ENCODE results near the gene SCFD2.
"Not testable (repeated sequence)": the region's sequence is repeated elsewhere in the genome, so short reads cannot be mapped to it uniquely, and the experiment has no call there.

SCFD2 gene

DNA sequence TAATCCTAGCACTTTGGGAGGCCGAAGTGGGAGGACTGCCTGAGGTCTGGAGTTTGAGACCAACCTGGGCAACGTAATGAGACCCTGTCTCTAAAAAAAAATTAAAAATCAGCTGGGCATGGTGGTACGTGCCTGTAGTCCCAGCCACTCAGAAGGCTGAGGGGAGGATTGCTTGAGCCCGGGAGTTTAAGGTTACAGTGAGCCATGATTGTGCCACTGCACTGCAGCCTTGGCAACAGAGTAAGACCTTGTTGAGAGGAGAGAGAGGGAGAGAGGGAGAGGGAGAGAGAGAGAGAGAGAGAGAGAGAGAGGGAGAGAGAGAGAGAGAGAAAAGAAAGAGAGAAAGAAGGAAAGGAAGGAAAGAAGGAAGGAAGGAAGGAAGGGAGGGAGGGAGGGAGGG lies 358.8 kb downstream of the SCFD2 start:
- DNase-seq = no peak

DNA sequence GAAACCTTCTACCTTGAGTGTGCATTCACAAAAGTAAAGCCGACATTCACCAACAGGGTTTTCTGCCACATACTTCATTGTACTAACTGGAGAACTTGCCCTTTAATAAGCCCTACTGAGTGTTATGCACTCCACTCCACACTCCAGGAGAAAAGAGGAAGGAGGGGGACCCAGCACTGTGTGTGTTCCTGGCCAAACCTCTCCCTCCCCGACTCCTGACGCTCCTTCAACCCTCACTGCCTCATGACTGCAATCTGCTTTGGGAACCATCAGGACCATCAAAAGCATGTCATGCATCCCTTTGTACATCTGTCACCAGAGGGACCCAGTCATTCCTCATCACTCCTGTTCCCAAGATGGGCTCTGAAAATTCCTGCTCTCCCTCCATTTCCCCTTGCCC lies 360.1 kb downstream of the SCFD2 start:
- DNase-seq = no peak

GRCh38 chr4:53005149-53005546 lies 360.7 kb downstream of the SCFD2 start:
- no peak for DNase-seq

GRCh38 chr4:53004497-53005148 lies 361.2 kb downstream of the SCFD2 start:
- DNase-seq = no peak

GRCh38 chr4:53003959-53004358 lies 361.9 kb downstream of the SCFD2 start:
- DNase-seq = no peak

- DNase-seq = no peak
Measured at GRCh38 chr4:53000560-53000959, 365.3 kb downstream of the SCFD2 start.

GRCh38 chr4:52999626-53000025 lies 366.2 kb downstream of the SCFD2 start:
- DNase-seq = no peak

DNA sequence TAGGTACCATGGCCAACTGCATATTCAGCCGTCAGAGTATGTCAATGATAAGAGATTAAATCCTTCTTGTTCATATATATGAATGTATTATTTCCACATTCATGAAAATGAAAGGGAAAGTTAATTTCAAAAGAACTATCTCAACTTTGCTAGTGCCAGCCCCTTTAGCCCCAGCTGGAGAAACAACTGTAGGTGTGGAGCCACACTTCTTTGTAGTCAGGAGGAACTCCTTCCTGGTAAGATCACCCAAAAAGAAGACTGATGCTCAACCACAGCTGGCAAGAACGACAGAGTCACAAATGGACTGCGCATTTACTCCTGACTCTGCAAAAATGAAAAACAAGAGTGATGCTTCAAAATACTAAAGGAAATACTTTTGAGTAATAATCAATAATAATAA lies 367.4 kb downstream of the SCFD2 start:
- no peak for DNase-seq

DNA sequence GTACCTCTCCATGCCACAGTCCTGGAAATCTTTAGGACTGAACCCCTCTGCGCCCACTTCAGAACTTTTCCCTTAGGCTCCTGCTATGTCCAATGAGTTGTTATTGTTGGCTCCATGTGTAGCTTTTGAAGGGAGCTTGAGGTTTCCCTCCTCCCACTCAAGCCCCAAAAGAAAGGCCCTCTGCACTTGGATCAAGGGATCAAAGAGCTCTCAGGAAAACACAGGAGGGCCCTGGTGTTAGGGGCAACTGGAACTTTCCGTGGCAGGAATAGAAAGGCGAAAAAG lies 368.8 kb downstream of the SCFD2 start:
- no peak for DNase-seq

GRCh38 chr4:52996261-52997131 lies 369.4 kb downstream of the SCFD2 start:
- DNase-seq = no peak

- no peak for DNase-seq
Measured at GRCh38 chr4:52995360-52996030, 370.4 kb downstream of the SCFD2 start.

- DNase-seq = no peak
Measured at GRCh38 chr4:52994567-52994966, 371.3 kb downstream of the SCFD2 start.

DNA sequence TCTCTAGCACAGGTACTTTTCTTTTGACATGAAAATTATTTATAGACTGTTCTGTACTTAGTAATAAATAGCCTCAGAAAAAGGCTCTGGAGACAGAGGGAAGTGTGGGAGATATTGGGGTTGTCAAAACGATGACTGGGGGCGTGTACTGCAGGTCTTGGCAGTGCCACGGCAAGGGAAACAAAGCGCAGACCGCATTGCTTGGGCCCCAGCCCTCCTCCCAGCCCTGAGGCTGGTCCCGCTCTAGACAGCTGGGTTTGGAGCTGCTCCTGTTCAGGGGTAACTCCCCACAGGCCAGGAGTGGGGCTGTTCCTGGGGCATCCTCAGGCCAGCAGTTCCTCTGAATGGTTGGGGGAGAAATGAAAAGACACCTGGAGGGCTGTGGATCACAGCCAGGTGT lies 372.1 kb downstream of the SCFD2 start:
- no peak for DNase-seq

- not testable (repeated sequence) for DNase-seq
Measured at GRCh38 chr4:52992551-52992950, 373.3 kb downstream of the SCFD2 start.

DNA sequence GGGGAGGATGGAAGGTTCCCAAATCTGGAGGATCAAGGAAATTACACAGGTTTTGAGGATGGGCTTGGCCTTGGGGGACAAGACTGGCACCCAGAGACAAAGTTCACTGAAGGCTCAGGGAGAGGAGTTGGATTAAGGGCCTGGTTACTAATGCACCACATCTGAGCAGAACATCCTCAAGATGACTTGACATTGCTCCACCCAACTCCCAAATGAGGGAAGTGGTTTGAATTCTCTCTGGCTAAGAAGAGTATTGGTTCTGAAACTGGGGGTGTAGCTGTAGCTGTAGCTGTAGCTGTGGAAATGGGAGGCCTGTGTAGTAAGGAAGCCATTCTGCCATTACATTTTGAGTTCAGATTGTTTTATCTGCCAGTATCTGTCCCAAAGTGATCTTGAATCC lies 374.4 kb downstream of the SCFD2 start:
- DNase-seq = no peak

GRCh38 chr4:52990706-52991105 lies 375.2 kb downstream of the SCFD2 start:
- no peak for DNase-seq

DNA sequence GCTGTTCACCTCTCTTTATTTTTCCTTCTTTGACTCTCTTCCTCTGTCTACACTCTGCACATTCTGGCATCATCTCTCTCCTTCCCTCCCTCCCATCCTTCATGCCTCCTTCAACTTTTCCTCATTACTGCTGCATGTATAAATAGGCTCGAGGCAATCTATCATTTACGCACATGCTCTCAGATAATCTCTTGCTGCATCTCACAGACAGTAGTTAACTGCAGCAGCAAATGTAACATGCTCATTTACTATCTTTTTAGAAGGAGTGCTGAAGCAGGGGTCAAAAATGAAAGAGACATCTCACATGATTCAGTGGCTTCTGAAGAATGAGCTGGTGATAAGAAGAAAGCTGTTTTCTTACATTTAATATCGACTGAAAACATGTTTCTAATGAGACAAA lies 376.0 kb downstream of the SCFD2 start:
- DNase-seq = no peak

DNA sequence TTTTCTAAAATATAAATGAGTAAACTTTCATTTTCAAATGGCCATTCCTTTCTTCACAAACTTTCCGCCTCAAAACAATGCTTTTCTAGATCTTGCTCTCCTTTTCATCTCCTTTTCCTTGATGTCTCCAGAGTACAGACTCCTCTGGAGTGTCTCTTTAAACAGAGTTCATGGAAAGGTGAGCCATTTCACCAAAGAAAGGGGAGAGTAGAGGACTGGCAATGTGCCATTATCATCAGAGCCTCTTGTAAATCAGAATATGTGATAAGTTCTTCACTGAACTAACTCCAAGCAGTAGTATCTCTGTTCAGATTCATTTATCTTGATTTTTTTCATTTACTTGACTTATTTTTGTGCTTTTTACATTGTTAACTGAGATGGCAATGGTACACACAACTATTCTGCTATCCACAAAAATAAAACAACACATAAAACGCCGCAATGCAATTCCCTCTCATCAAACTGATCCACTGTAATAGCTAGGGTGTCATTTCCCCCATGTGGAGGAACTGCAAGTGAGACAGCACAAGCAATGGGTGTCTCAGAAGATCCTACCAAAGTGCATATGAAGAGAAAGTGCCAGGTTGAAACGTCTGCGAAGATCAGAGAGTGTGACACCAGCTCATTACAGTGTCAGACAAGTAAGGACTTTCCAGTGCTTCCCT lies 378.3 kb downstream of the SCFD2 start:
- DNase-seq = no peak

- no peak for DNase-seq
Measured at GRCh38 chr4:52984462-52984881, 381.4 kb downstream of the SCFD2 start.

- DNase-seq = peak; percentile 64 to 81
Measured at GRCh38 chr4:52983563-52984303, 382.1 kb downstream of the SCFD2 start.

DNA sequence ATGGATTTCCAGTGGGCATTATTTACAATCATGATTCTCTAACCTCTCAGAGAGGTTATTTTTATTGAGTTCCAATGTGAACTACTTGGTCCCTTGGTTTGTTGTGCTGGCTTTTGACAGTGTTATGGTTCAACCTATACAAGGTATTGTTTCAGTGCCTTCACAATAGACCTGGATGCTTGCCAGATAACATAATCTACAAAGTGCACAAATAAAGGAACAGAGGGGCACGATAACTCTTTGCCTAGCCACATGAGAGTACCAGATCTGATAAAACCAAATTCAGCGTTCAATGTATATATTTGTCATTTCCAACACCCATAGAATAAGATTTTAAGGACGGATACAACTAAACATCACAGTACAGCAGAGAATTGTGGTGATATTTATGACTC lies 382.9 kb downstream of the SCFD2 start:
- no peak for DNase-seq

DNA sequence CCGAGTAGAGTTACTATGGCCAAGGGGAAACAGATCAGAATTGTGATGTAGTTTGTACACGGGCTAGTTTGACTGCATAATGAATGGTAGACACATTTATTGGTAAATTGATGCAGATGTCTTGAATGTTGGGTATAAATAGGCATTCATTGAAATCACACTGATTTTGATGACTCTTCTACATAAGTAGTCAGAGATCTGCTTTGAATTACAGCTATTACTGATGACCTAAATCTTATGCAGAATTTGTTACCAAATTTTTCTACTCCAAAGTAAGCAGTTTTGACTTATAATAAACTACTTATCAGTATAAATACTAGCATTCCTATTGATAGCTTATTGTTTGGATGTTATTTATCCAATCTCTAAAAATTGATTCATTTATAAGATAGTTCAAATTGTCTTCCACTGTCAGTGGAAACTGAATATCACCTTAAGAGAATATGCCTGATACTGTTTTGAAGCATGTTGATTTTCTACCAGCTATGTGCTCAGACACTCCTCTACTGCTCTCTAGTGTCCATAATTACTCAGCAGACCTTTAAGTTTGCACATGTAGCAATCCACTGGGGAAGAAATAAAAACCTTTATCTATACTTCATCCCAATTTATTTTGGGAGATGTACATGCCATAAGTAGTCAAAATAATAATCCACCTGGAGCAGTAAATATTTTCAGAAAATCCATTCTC lies 383.5 kb downstream of the SCFD2 start:
- peak; percentile 46 to 59 for DNase-seq

Data from SHP77 (cell line).